Calu3 (cell line): ENCODE measurements around the gene VTI1B. TPM values are rescaled to one million over a fixed set of nuclear protein-coding genes. Genes with fewer than 3 reads are reported as not detected.

Experiments
- BruUV-seq: library from RNA; stranded (reverse); fragments of 400-500 nt; replicated peaks from 2 replicates; lab custom pipeline; 2021; lab: Mats Ljungman, UMichigan
- CTCF ChIA-PET: fragments of 300-600 bp; sonication (Branson Sonifier 250); formaldehyde crosslinking; loops from one replicate; lab custom pipeline; 2022; ENCODE audit warnings: antibody characterized with exemption; lab: Charles Lee
- DNase-seq: peaks from one replicate; pipeline ENCODE4 v3.0.0; 2022
- H3K27ac Mint-ChIP-seq: one replicate; pipeline ENCODE4 v1.8.0; 2022; ENCODE audit warnings: mixed read lengths; ENCODE audit not compliant: unreplicated experiment
- H3K27me3 Mint-ChIP-seq: one replicate; pipeline ENCODE4 v1.8.0; 2022; ENCODE audit warnings: mixed read lengths; ENCODE audit not compliant: unreplicated experiment
- H3K36me3 Mint-ChIP-seq: one replicate; pipeline ENCODE4 v1.8.0; 2022; ENCODE audit warnings: mild to moderate bottlenecking, moderate library complexity, mixed read lengths; ENCODE audit not compliant: insufficient read depth, unreplicated experiment
- H3K4me1 Mint-ChIP-seq: one replicate; pipeline ENCODE4 v1.8.0; 2022; ENCODE audit warnings: mild to moderate bottlenecking, low read depth, mixed read lengths; ENCODE audit not compliant: unreplicated experiment
- H3K4me3 Mint-ChIP-seq: one replicate; pipeline ENCODE4 v1.8.0; 2022; ENCODE audit warnings: mild to moderate bottlenecking, low read depth, moderate library complexity, mixed read lengths; ENCODE audit not compliant: unreplicated experiment
- H3K9me3 Mint-ChIP-seq: one replicate; pipeline ENCODE4 v1.8.0; 2022; ENCODE audit warnings: low read depth, mixed read lengths; ENCODE audit not compliant: unreplicated experiment
- intact Hi-C: fragments of 100-400 bp; cut with micrococcal nuclease; formaldehyde crosslinking; loops from one replicate; pipeline ENCODE4 v1.10.0; 2022; ENCODE audit not compliant: unreplicated experiment
- total RNA-seq: library from RNA; stranded (reverse); gene quantifications from 2 replicates; pipeline ENCODE4 v1.2.3, GENCODE V29; 2022
- TF ChIP-seq, protein P1 (sequence below): fragments of 200-600 bp; IDR thresholded peaks from one replicate; pipeline ENCODE4 v1.8.0; 2022; ENCODE audit warnings: antibody characterized with exemption; ENCODE audit not compliant: unreplicated experiment

Gene VTI1B
- total RNA-seq, 1 experiment from 2014 or later, result 75.5 TPM

DNA sequence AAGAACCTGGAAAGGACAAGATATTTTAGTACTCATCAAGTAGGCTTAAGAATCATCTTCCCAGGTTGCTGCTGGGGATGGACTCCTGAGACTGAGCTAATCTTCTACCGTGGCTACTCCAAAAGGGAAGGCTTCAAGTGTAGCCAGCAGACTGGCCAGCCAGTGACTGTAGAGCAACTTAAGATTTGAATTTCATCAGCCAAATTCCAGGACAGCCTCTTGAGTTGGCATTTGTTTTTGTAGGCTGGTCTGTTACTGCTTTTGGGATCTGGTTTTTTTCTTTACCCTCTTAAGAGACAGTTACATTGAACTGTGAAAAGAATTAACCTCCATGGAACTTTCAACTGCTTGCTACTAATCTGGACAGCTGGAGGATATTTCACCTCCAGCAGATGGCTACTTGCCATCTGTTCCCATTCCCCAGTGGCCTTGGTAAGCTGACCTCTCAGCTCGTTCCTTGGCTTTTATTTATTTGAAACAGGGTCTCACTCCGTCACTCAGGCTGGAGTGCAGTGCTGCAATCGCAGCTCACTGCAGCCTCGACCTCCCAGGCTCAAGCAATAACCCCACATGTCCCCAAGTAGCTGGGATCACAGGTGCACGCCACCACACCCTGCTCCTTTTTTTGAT is 20.7 kb downstream of the VTI1B start:
- intact Hi-C loops, result no loop called here
- Mint-ChIP-seq H3K27me3 (no peaks in the 10 kb centered on the region), H3K4me1 (no peaks in the 10 kb centered on the region), H3K36me3 (peaks cover 19% of the 10 kb centered on the region), H3K4me3 (no peak overlapping the region), H3K27ac (no peak overlapping the region), H3K9me3 (no peaks in the 10 kb centered on the region)
- CTCF ChIA-PET, result interaction anchor here (0.6 kb wide), 1 partner anchor 146 kb away, joined by 4 read pairs; no protein-coding TSS in a partner anchor
- no TSS peak for BruUV-seq
- no peak for DNase-seq
- TF ChIP-seq, protein P1, sequence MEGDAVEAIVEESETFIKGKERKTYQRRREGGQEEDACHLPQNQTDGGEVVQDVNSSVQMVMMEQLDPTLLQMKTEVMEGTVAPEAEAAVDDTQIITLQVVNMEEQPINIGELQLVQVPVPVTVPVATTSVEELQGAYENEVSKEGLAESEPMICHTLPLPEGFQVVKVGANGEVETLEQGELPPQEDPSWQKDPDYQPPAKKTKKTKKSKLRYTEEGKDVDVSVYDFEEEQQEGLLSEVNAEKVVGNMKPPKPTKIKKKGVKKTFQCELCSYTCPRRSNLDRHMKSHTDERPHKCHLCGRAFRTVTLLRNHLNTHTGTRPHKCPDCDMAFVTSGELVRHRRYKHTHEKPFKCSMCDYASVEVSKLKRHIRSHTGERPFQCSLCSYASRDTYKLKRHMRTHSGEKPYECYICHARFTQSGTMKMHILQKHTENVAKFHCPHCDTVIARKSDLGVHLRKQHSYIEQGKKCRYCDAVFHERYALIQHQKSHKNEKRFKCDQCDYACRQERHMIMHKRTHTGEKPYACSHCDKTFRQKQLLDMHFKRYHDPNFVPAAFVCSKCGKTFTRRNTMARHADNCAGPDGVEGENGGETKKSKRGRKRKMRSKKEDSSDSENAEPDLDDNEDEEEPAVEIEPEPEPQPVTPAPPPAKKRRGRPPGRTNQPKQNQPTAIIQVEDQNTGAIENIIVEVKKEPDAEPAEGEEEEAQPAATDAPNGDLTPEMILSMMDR, result no peak

DNA sequence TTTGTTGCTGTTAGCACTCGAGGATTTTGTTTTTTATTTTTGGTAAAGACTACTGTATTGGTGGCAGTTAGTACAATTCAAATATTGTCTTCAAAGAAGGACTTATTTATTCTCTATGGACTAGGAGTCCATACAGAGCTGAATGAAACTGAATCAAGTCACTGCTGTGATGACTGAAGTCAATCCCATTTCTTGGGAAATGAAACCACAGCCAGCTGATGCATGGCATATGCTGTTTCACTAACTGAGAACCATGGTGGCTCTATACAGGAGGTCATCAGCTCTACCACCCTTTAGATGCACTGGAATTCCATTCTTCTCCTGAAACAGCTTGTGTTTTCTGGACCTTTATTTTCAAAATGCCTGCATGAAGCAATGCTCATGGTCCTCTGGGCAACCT is 22.2 kb downstream of the VTI1B start:
- CTCF ChIA-PET, result no interaction called here
- intact Hi-C loops, result no loop called here
- Mint-ChIP-seq H3K4me3 (no peak overlapping the region), H3K27me3 (no peaks in the 10 kb centered on the region), H3K9me3 (no peaks in the 10 kb centered on the region), H3K27ac (no peak overlapping the region), H3K4me1 (no peaks in the 10 kb centered on the region), H3K36me3 (peaks cover 15% of the 10 kb centered on the region)
- TF ChIP-seq, protein P1, result no peak
- no peak for DNase-seq
- BruUV-seq, result no TSS peak

DNA sequence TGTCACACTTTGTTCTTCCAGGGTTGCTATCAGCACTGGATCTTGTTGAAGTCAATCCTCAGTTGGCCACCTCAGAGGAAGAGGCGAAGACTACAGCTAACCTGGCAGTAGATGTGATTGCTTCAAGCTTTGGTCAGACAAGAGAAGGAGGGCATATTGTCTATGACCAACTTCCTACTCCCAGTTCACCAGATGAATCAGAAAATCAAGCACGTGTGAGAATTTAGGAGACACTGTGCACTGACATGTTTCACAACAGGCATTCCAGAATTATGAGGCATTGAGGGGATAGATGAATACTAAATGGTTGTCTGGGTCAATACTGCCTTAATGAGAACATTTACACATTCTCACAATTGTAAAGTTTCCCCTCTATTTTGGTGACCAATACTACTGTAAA is 23.7 kb downstream of the VTI1B start:
- CTCF ChIA-PET, result no interaction called here
- peaks cover 5% of the 10 kb centered on the region for H3K36me3 Mint-ChIP-seq
- no peaks in the 10 kb centered on the region for H3K9me3 Mint-ChIP-seq
- DNase-seq, result no peak
- H3K4me1 Mint-ChIP-seq, result no peaks in the 10 kb centered on the region
- H3K27ac Mint-ChIP-seq, result no peak overlapping the region
- BruUV-seq, result no TSS peak
- H3K27me3 Mint-ChIP-seq, result no peaks in the 10 kb centered on the region
- TF ChIP-seq, protein P1, result no peak
- intact Hi-C loops, result no loop called here
- no peak overlapping the region for H3K4me3 Mint-ChIP-seq

DNA sequence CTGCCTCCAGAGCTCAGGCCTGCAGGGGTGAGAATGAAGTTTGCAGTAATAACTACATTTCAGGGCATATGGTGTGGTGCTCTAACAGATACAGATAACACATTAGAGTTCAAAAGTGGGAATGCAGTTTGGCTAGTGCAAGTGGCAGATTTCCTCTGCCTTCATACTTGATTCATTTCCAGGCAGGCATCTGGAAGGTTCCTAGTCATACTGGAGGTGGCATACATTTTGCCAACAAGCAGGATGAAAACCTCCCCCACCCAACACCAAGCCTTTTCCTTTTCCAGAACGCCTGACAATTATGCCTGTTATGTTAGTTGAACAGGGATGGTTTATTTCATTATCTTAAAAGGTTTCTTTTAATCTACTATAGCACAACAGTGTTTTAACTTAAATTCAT is 24.3 kb downstream of the VTI1B start:
- H3K36me3 Mint-ChIP-seq, result peaks cover 5% of the 10 kb centered on the region
- TF ChIP-seq, protein P1, result no peak
- BruUV-seq, result no TSS peak
- no peaks in the 10 kb centered on the region for H3K4me1 Mint-ChIP-seq
- DNase-seq, result no peak
- no peak overlapping the region for H3K4me3 Mint-ChIP-seq
- no peaks in the 10 kb centered on the region for H3K27me3 Mint-ChIP-seq
- no peaks in the 10 kb centered on the region for H3K9me3 Mint-ChIP-seq
- H3K27ac Mint-ChIP-seq, result no peak overlapping the region
- CTCF ChIA-PET, result no interaction called here
- intact Hi-C loops, result no loop called here
